GM23338 (cell line): Measurements from ENCODE around the gene ZNF77. TPM values are rescaled to one million over a fixed set of nuclear protein-coding genes. Genes with fewer than 3 reads are reported as not detected.

Experiments used
- ATAC-seq: fragments of 200-7000 bp; cut with Tn5 transposase; 3 replicates; pipeline ENCODE4 v1.9.1; 2020
- DNase-seq: peaks from one replicate; pipeline ENCODE4 v3.0.0-alpha.2; 2015; ENCODE audit warnings: low spot score
- H2AFZ ChIP-seq: fragments of 200-600 bp; sonication (generic); 2 replicates; pipeline ENCODE4 v1.8.0; 2016; ENCODE audit warnings: antibody characterized with exemption, mild to moderate bottlenecking, moderate library complexity
- H3F3A ChIP-seq: fragments of 200-600 bp; sonication (generic); replicated peaks from 2 replicates; pipeline ENCODE4 v1.8.0; 2017; ENCODE audit warnings: antibody characterized with exemption, mixed run types, low read depth
- H3K27ac ChIP-seq: fragments of 200-600 bp; sonication (generic); 2 replicates; pipeline ENCODE4 v1.6.1; 2016; ENCODE audit warnings: low read depth
- H3K27me3 ChIP-seq: fragments of 200-600 bp; sonication (generic); 2 replicates; pipeline ENCODE4 v1.8.0; 2016; ENCODE audit warnings: mild to moderate bottlenecking, mixed run types, moderate library complexity; ENCODE audit not compliant: insufficient read depth
- H3K36me3 ChIP-seq: fragments of 200-600 bp; sonication (generic); 2 replicates; pipeline ENCODE4 v1.8.0; 2016; ENCODE audit warnings: mild to moderate bottlenecking; ENCODE audit not compliant: insufficient read depth
- H3K4me1 ChIP-seq: fragments of 200-600 bp; sonication (generic); 2 replicates; pipeline ENCODE4 v1.8.0; 2016; ENCODE audit warnings: mild to moderate bottlenecking, moderate library complexity; ENCODE audit not compliant: insufficient read depth
- H3K4me2 ChIP-seq: fragments of 200-600 bp; sonication (generic); 2 replicates; pipeline ENCODE4 v1.7.1; 2017; ENCODE audit warnings: mixed run types
- H3K4me3 ChIP-seq: fragments of 200-600 bp; sonication (generic); 2 replicates; pipeline ENCODE4 v1.6.1; 2016; ENCODE audit warnings: mixed run types
- H3K79me2 ChIP-seq: fragments of 200-600 bp; sonication (generic); replicated peaks from 2 replicates; pipeline ENCODE4 v1.8.0; 2017; ENCODE audit warnings: mild to moderate bottlenecking; ENCODE audit not compliant: insufficient read depth
- H3K9me2 ChIP-seq: fragments of 200-600 bp; sonication (generic); 2 replicates; pipeline ENCODE4 v1.8.0; 2017; ENCODE audit not compliant: insufficient read depth
- H4K20me1 ChIP-seq: fragments of 200-600 bp; sonication (generic); replicated peaks from 2 replicates; pipeline ENCODE4 v1.8.0; 2017; ENCODE audit warnings: mild to moderate bottlenecking; ENCODE audit not compliant: insufficient read depth
- H3K27ac Mint-ChIP-seq: 2 replicates; pipeline ENCODE4 v1.8.0; 2020; ENCODE audit warnings: inconsistent platforms, mild to moderate bottlenecking, moderate library complexity, mixed read lengths
- H3K27me3 Mint-ChIP-seq: 3 replicates; pipeline ENCODE4 v1.8.0; 2022; ENCODE audit warnings: low read depth, mild to moderate bottlenecking, moderate library complexity, mixed read lengths, inconsistent platforms; ENCODE audit not compliant: insufficient read depth, poor library complexity
- H3K36me3 Mint-ChIP-seq: 3 replicates; pipeline ENCODE4 v1.8.0; 2021; ENCODE audit warnings: low read depth, mild to moderate bottlenecking, inconsistent platforms, moderate library complexity, mixed read lengths
- H3K4me1 Mint-ChIP-seq: 3 replicates; pipeline ENCODE4 v1.8.0; 2020; ENCODE audit warnings: mild to moderate bottlenecking, inconsistent platforms, mixed read lengths
- H3K4me3 Mint-ChIP-seq: 3 replicates; pipeline ENCODE4 v1.8.0; 2021; ENCODE audit warnings: moderate library complexity, mild to moderate bottlenecking, inconsistent platforms, mixed read lengths
- H3K9me3 Mint-ChIP-seq: 3 replicates; pipeline ENCODE4 v1.8.0; 2020; ENCODE audit warnings: moderate library complexity, mild to moderate bottlenecking, inconsistent platforms, mixed read lengths
- EZH2 ChIP-seq: fragments of 200-600 bp; sonication (generic); IDR thresholded peaks from one replicate; pipeline ENCODE4 v1.8.0; 2017; ENCODE audit warnings: antibody characterized with exemption, mild to moderate bottlenecking, low read depth; ENCODE audit not compliant: unreplicated experiment
- JUNB ChIP-seq: IDR thresholded peaks from one replicate; pipeline ENCODE4 v1.6.1; 2016; ENCODE audit warnings: antibody characterized with exemption; ENCODE audit not compliant: unreplicated experiment
- NANOG ChIP-seq: IDR thresholded peaks from 2 replicates; pipeline ENCODE4 v1.6.1; 2016; ENCODE audit warnings: antibody characterized with exemption, borderline replicate concordance
- POLR2AphosphoS5 ChIP-seq: IDR thresholded peaks from 2 replicates; pipeline ENCODE4 v1.6.1; 2016; ENCODE audit warnings: antibody characterized with exemption, low read depth
- REST ChIP-seq: IDR thresholded peaks from one replicate; pipeline ENCODE4 v1.6.1; 2018; ENCODE audit warnings: antibody characterized with exemption; ENCODE audit not compliant: unreplicated experiment
- polyA plus RNA-seq: library from polyadenylated mRNA; unstranded; fragments of >200 nt; fragmentation: Nextera tagmentation; extraction: Ambion mirVana; gene quantifications from 2 replicates; pipeline ENCODE4 v1.2.1, GENCODE V29; 2016
- total RNA-seq: library from RNA; depleted of rRNA; stranded (reverse); fragments of >200 nt; shearing (Covaris generic); gene quantifications from 2 replicates; pipeline ENCODE4 v1.2.3, GENCODE V29; 2014
- TF ChIP-seq, protein P1 (sequence below), 2 experiments: fragments of 200-600 bp in 1 of 2; sonication (generic) in 1 of 2; conservative IDR thresholded peaks; 2 replicates each; pipeline versions ENCODE4 v1.5.1 to v1.6.1; 2016 to 2017; ENCODE audit warnings: antibody characterized with exemption in 2 of 2, low read depth in 2 of 2, mild to moderate bottlenecking in 2 of 2, moderate library complexity in 1 of 2

Gene ZNF77
- total and polyA plus RNA-seq, 2 experiments from 2014 or later, result 3.3 to 4.5 TPM

DNA sequence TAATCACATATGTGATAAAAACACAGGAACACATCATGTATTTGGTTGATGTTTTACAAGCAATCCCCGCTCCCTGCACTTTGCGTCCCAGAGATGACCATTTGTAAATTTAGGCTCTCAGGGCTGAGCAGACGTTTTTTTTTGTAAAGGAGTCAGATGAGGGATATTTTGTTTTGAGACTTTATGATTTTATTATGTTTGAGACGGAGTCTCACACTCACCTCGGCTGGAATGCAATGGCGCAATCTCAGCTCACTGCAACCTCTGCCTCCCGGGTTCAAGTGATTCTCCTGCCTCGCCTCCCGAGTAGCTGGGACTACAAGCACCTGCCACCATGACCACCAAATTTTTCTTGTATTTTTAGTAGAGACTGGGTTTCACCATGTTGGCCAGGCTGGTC is 34.0 kb upstream of the ZNF77 start:
- H3K79me2 ChIP-seq, result no peaks in the 10 kb centered on the region
- no peaks in the 10 kb centered on the region for H3K9me2 ChIP-seq
- H3K4me2 ChIP-seq, result no peak overlapping the region
- H3K4me3 ChIP-seq, result no peak overlapping the region
- peaks cover 17% of the 10 kb centered on the region for H3K27me3 ChIP-seq
- H3K36me3 ChIP-seq, result no peaks in the 10 kb centered on the region
- no peaks in the 10 kb centered on the region; the same call in 2 of the 3 replicates for H3K9me3 Mint-ChIP-seq
- peaks cover 16% of the 10 kb centered on the region; the same call in 1 of the 2 replicates for H3F3A ChIP-seq
- no peak overlapping the region for H2AFZ ChIP-seq
- no peak overlapping the region for H3K27ac Mint-ChIP-seq
- no peak overlapping the region for H3K27ac ChIP-seq
- no peak for TF ChIP-seq POLR2AphosphoS5
- ATAC-seq (no peak), DNase-seq (no peak)
- peaks cover 30% of the 10 kb centered on the region for H3K4me1 Mint-ChIP-seq
- peaks cover 69% of the 10 kb centered on the region for H3K27me3 Mint-ChIP-seq
- H4K20me1 ChIP-seq, result no peaks in the 10 kb centered on the region
- no peak overlapping the region for H3K4me3 Mint-ChIP-seq
- peaks cover 27% of the 10 kb centered on the region for H3K4me1 ChIP-seq
- no peaks in the 10 kb centered on the region for H3K36me3 Mint-ChIP-seq

- peaks cover 22% of the 10 kb centered on the region for H3K4me1 ChIP-seq
- Mint-ChIP-seq H3K4me3 (peak overlapping the region; percentile 63; the same call in 1 of the 3 replicates), H3K27ac (no peak overlapping the region), H3K36me3 (no peaks in the 10 kb centered on the region), H3K4me1 (peaks cover 26% of the 10 kb centered on the region), H3K27me3 (peaks cover 68% of the 10 kb centered on the region), H3K9me3 (no peaks in the 10 kb centered on the region; the same call in 2 of the 3 replicates)
- no peak overlapping the region for H3K4me3 ChIP-seq
- DNase-seq (no peak), ATAC-seq (no peak)
- H3K79me2 ChIP-seq, result no peaks in the 10 kb centered on the region
- no peaks in the 10 kb centered on the region for H4K20me1 ChIP-seq
- peaks cover 13% of the 10 kb centered on the region; the same call in 1 of the 2 replicates for H3F3A ChIP-seq
- no peaks in the 10 kb centered on the region for H3K36me3 ChIP-seq
- H3K4me2 ChIP-seq, result no peak overlapping the region
- no peaks in the 10 kb centered on the region for H3K9me2 ChIP-seq
- no peak overlapping the region for H3K27ac ChIP-seq
- TF ChIP-seq EZH2 (no peak), JUNB (no peak), REST (no peak), NANOG (no peak)
- TF ChIP-seq, protein P1, sequence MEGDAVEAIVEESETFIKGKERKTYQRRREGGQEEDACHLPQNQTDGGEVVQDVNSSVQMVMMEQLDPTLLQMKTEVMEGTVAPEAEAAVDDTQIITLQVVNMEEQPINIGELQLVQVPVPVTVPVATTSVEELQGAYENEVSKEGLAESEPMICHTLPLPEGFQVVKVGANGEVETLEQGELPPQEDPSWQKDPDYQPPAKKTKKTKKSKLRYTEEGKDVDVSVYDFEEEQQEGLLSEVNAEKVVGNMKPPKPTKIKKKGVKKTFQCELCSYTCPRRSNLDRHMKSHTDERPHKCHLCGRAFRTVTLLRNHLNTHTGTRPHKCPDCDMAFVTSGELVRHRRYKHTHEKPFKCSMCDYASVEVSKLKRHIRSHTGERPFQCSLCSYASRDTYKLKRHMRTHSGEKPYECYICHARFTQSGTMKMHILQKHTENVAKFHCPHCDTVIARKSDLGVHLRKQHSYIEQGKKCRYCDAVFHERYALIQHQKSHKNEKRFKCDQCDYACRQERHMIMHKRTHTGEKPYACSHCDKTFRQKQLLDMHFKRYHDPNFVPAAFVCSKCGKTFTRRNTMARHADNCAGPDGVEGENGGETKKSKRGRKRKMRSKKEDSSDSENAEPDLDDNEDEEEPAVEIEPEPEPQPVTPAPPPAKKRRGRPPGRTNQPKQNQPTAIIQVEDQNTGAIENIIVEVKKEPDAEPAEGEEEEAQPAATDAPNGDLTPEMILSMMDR (conservative IDR thresholded peaks at IDR 0.05; ENCODE audit: low read depth in 2 of 2), result no peak
- H2AFZ ChIP-seq, result no peak overlapping the region
- H3K27me3 ChIP-seq, result peaks cover 17% of the 10 kb centered on the region
These were observed 33.5 kb upstream of the ZNF77 start for GRCh38 chr19:2978166-2978767.
